Measurements from ENCODE around the gene RGS6. TPM values are rescaled to one million over a fixed set of nuclear protein-coding genes. Genes with fewer than 3 reads are reported as not detected.

RGS6 gene
- total RNA-seq, 4 donors from 2014 or later = 0.83 to 2.4 (median 1.5) TPM

- intact Hi-C loops (cut with DNase I) = no loop called here
- no peak overlapping the region for H3K4me3 ChIP-seq
- DNase-seq (ENCODE audit: extremely low spot score) = no peak
- H3K27ac ChIP-seq (replicated peaks in 1 of 4) = no peak overlapping the region
- H3K9me3 ChIP-seq = no peaks in the 10 kb centered on the region
- H3K36me3 ChIP-seq = no peaks in the 10 kb centered on the region
- no peaks in the 10 kb centered on the region for H3K27me3 ChIP-seq
- WGBS = 75% methylated on average over 7 of the region's 7 CpGs
- no peaks in the 10 kb centered on the region for H3K4me1 ChIP-seq
- TF ChIP-seq POLR2A (IDR thresholded peaks at IDR 0.05; ENCODE audit: low read depth) (no peak), EP300 (IDR thresholded peaks at IDR 0.05) (no peak), CTCF (IDR thresholded peaks at IDR 0.05) (no peak), POLR2AphosphoS5 (IDR thresholded peaks at IDR 0.05) (no peak)
These were observed 658.3 kb downstream of the RGS6 start for GRCh38 chr14:72590577-72590976.

GRCh38 chr14:72591391-72591790 is 659.2 kb downstream of the RGS6 start:
- Histone ChIP-seq H3K27me3 (no peaks in the 10 kb centered on the region), H3K4me1 (no peaks in the 10 kb centered on the region), H3K27ac (replicated peaks in 1 of 4) (no peak overlapping the region), H3K4me3 (no peak overlapping the region), H3K36me3 (no peaks in the 10 kb centered on the region), H3K9me3 (no peaks in the 10 kb centered on the region)
- intact Hi-C loops (cut with DNase I) = no loop called here
- TF ChIP-seq EP300 (IDR thresholded peaks at IDR 0.05) = no peak
- TF ChIP-seq POLR2AphosphoS5 (IDR thresholded peaks at IDR 0.05) = no peak
- no peak for TF ChIP-seq CTCF (IDR thresholded peaks at IDR 0.05)
- TF ChIP-seq POLR2A (IDR thresholded peaks at IDR 0.05; ENCODE audit: low read depth) = no peak
- no peak for DNase-seq (ENCODE audit: extremely low spot score)
- WGBS = 80% methylated on average over 4 of the region's 4 CpGs

GRCh38 chr14:72594099-72594901 is 662.1 kb downstream of the RGS6 start:
- H3K4me1 ChIP-seq = no peaks in the 10 kb centered on the region
- H3K27me3 ChIP-seq = no peaks in the 10 kb centered on the region
- 82% methylated on average over 14 of the region's 14 CpGs for WGBS
- intact Hi-C loops (cut with DNase I) = no loop called here
- no peak overlapping the region for H3K4me3 ChIP-seq
- H3K27ac ChIP-seq (replicated peaks in 1 of 4) = no peak overlapping the region
- H3K9me3 ChIP-seq = no peaks in the 10 kb centered on the region
- TF ChIP-seq POLR2A (IDR thresholded peaks at IDR 0.05; ENCODE audit: low read depth) = no peak
- TF ChIP-seq CTCF (IDR thresholded peaks at IDR 0.05) = no peak
- DNase-seq (ENCODE audit: extremely low spot score) = no peak
- no peaks in the 10 kb centered on the region for H3K36me3 ChIP-seq

- no peaks in the 10 kb centered on the region for H3K9me3 ChIP-seq
- intact Hi-C loops (cut with DNase I) = no loop called here
- TF ChIP-seq EP300 (IDR thresholded peaks at IDR 0.05) = no peak
- TF ChIP-seq POLR2A (IDR thresholded peaks at IDR 0.05; ENCODE audit: low read depth) = no peak
- H3K27ac ChIP-seq (replicated peaks in 1 of 4) = no peak overlapping the region
- 92% methylated on average over 8 of the region's 8 CpGs for WGBS
- no peaks in the 10 kb centered on the region for H3K36me3 ChIP-seq
- no peak overlapping the region for H3K4me3 ChIP-seq
- no peaks in the 10 kb centered on the region for H3K4me1 ChIP-seq
- no peak for DNase-seq (ENCODE audit: extremely low spot score)
- H3K27me3 ChIP-seq = no peaks in the 10 kb centered on the region
These were observed 663.1 kb downstream of the RGS6 start for GRCh38 chr14:72595152-72595862.
